GM19239 (cell line): ENCODE data around the gene S100P.
"Not testable (repeated sequence)": the region's sequence is repeated elsewhere in the genome, so short reads cannot be mapped to it uniquely, and the experiment has no call there.

Source experiments
- DNase-seq: peaks from one replicate; pipeline ENCODE4 v3.0.0; 2011; ENCODE audit warnings: low spot score; ENCODE audit not compliant: insufficient read length
- FAIRE-seq: peaks from 2 replicates; lab custom pipeline; 2011; peaks lifted over from hg19 to GRCh38; lab: Jason Lieb, UNC

Gene S100P

DNA sequence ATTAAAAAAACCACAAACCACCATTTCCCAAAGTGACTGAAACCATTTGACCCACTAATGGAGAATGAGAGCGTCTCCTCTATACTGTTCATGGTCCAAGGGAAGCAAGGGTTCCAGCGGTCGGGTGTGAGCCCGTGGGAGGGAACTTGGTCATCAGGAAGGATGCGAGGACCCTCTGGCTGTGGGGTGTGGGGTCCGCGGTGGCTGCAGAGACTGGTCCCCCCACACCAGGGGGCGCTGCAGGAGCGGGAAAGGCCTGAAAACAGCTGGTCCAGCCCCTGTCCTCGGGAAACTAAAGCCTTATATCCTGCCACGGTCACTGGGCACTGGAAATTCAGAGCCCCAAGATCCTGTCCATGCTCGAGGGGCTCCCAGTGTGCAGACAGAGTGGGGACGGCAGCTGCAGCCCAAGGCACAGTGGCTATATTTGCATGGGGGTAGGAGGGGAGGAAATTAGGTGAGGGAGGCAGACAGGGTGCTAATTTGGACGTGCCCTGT lies 26.6 kb downstream of the S100P start:
- peak; percentile 88 for DNase-seq
- peak; percentile 47 for FAIRE-seq

DNA sequence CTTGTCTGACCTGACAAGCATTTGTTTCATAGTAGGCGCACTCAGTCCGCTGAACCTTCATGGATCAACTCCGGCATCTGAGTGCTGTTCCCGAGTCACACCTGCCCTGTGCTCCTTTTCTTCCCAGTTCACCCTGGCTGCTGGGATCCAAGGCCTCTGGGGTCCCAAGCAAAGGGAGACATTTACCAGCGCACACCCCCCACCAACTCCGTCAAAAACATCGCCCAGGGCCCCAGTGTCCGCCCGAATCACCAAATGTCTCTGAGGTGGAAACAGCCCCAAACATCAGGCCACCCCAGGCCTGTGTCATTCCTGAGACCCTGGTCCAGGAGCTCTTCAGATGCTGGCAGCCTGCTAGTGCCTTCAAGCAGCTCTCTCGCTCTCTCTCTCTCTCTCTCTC lies 27.4 kb downstream of the S100P start:
- FAIRE-seq = no peak
- DNase-seq = no peak

DNA sequence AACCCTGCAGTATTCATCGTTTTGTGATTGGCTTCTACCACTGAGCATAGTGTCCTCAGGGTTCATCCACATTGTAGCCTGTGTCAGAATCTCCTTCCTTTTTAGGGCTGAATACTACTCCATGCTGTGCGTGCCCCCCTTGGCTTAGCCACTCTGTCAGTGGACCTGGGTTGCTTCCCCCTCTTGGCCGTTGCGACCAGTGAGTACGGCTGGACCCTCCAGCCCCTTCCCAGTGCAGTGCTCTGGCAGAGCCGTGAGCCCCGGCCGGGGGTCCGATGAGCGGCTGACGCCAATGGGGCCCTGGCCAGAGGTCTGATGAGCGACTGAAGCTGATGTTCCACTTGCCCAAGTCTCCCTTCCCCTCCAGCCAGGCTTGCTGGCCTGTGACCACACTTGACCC lies 29.2 kb downstream of the S100P start:
- FAIRE-seq = no peak
- DNase-seq = no peak

DNA sequence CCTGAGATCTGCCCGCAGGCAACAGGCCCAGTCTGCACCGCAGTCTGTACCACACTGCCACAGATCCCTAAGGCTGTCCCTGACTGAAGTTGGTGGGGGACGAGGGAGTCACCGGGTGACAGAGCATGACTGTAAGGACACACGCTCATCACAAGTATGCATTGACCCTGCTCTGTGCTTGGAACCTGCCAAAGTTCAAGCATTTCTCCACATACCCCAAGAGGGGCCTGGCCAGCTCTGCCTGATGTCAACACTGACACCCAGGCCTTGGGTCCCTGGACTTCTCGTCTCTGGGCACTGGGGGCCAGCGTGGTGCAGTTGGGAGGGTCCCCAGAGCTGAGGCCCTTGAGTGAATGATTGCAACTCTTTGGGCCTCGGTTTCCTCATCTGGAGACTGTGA lies 30.2 kb downstream of the S100P start:
- DNase-seq = no peak
- FAIRE-seq = no peak

DNA sequence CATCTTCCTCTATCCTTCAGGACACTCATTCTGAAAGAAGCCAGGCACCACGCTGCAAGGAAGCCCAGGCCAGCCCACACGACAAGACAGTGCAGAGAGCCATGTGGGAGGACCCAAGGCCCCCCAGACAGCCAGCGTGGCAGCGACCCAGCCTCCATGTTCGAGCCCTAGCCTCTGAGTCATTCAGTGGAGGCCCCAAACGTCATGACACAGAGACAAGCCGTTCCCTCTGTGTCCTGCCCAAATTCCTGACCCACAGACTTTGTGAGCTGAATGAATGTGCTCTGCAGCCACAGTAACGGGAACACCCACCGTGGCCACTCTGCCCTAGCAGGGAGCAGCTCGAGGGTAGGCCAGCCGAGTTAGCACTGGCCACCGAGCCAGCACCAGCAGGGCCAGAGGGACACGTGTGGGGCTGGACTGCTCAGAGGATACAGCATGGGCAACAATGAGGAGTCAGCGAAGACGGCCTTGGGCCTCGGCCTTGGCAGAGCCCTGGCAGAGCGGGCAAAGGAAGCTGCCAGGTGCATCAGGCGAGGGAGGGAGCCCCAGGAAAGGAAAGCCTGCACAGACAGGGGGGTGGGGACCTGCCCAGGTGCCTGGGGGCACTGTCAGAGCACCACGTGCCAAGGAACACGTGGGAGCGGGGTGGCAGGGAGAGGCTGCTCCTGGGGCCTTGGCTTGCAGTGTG lies 30.9 kb downstream of the S100P start:
- FAIRE-seq (no peak), DNase-seq (no peak)

DNA sequence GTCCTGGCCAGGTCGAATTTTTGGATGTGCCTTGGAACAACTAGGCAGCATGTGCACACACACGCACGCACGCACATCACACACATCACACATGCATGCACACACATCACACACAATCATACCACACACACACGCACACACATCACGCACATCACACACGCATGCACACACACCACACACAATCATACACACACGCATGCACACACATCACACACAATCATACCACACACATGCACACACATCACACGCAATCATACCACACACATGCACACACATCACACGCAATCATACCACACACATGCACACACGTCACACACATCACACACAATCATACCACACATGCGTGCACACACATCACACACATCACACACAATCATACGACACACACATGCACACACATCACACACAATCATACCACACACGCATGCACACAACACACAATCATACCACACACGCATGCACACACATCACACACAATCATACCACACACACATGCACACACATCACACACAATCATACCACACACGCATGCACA lies 31.8 kb downstream of the S100P start:
- not testable (repeated sequence) for DNase-seq, FAIRE-seq

DNA sequence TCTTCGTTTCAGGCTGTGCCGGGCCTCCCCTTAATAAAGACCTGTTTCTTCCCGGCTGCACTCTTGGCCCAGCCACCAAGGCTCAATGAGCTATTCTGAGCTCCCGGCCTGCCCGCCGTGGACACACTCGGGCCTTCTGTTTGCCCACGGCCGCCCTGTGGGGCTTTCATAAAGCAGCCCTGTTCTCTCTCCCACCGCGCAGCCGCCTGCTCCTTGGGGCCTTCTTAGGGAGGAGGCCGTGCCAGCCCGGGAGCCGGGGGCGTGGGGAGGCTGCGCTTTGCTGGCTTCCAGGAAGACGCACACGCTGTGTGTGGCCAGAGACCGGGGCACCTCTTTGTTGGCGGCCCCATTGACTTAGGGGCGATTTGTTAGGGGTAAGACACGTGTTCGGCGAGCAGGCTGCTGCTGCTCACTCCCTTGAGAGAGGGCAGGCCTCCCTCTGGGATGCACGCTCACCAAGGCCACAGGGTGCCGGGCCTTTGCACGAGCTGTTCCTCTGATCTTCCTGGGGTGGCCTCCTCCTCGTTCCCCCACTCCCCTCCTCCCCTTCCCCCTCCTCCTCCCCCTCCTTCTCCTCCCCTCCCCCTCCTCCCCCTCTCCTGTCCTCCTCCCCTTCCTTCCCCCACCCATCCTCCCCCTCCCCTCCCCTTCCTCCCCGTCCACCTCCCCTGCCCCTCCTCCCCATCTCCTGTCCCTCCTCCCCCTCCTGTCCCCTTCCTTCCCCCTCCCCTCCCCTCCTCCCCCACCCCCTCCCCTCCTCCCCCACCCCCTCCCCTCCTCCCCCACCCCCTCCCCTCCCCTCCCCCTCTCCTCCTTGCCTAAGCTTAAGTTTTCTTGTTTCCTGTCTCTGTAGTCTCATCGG lies 33.6 kb downstream of the S100P start:
- FAIRE-seq (no peak), DNase-seq (no peak)

DNA sequence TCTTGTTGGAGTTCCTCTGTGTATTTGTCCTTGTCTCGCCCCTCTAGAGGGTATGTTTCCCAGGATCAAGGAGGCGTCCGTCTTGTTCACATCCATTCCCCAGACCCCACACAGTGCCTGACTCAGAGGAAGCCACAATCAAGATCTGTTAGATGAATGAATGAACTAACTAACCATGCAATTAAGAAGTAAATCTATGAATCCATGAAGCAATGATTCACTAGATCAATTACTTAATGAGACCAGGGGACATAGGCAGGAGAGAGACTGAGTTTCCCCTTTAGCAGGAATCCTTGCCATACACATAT lies 34.2 kb downstream of the S100P start:
- DNase-seq (no peak), FAIRE-seq (no peak)

DNA sequence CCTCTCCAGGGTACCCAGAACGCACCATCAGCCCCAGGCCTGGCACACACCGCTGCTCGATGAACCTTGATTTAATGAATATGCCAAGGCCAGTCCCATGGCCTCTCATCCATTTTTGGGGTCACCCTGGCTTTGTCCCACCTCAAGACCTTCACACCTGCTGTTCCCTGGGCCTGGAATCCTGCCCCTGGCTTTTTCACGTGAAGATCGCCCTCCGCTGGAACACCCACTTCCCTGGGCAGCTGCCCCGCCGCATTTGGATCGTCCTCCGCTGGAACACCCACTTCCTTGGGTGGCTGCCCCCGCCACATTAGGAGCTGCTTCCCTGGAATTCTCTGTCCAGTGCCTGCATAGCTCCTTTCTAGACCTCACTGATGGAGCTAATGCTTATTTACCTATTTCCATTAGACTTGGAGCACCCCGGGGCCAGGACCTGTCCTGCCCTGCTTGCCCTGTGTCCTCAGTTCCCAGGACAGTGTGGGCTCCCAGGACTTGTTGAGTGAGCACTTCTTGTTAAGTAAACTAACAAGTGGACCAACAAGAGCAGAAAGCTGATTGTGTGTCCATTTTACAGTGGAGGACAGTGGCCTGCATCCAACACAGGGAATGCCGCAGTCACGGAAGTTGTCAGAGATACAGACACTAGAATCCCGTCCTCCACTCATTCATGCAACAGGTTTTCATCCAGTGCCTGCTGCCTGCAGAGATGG lies 34.8 kb downstream of the S100P start:
- DNase-seq (no peak), FAIRE-seq (no peak)

DNA sequence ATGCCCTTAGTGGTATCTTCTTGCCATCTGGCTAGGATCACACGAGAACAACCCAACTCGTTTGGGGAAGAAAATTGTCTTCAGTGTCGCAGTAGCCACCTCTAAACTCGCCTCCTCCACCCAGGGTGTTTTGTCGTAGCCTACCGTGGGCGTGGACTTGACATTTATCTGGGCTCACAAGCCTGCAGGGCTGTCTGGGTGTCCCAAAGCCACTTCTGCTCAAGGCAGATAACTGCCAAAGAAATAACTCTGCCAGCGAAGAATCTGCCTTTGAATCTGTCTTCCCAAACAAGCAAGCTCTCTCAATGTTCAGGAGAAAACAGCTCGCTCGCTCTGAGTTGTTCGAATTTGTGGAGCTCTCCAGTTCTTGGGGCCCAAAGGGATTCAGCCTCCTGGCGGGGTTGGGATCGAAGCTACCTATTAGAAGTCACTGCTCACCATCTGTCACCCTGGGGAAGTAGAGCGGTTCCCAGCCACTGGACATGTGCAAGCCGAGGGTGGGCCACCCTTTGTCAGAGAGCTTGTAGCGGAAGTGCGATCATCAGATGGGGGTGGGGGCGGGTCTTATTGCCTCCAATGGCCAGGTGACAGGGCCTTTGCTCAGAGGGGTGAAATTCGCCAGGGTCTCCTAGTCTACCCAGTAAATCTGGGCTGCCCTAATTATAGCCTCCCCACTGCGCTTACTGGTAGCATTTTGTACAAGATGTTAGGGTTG lies 37.1 kb downstream of the S100P start:
- no peak for FAIRE-seq
- no peak for DNase-seq

DNA sequence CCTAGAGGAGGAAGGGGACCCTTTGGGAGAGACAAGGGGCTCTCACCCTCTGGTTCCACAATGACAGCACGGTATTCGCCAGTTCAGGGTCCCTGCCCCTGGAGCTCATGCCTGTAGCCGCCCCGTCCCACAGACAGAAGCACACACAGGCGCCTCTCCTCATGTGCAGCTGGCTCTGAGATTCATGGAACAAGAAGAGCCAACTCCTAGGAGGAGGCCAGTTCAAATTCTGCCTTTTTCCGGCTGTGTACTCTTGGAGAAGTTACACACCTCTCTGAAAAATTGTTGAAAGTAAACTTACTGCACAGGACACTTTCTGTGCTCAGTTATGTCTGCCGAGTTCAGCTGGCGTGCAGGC lies 37.6 kb downstream of the S100P start:
- no peak for DNase-seq
- FAIRE-seq = no peak

DNA sequence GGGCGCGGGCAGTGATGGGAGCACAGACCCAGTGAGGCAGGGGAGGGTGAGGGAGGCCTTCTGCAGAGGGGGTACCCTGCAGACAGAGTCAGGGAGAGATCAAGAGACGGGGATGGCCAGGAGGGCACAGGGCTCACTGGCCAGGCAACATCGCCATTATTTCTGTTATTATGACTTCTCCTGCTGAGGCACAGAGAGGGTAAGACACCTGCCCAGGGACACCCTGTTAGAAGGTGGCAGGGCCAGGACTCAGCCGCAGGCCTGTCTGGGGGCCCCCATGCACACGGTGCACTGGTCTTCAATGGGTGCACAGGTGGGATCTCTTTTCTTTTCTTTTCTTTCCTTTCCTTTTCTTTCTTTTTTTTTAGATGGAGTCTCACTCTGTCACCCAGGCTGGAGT lies 38.1 kb downstream of the S100P start:
- no peak for FAIRE-seq

DNA sequence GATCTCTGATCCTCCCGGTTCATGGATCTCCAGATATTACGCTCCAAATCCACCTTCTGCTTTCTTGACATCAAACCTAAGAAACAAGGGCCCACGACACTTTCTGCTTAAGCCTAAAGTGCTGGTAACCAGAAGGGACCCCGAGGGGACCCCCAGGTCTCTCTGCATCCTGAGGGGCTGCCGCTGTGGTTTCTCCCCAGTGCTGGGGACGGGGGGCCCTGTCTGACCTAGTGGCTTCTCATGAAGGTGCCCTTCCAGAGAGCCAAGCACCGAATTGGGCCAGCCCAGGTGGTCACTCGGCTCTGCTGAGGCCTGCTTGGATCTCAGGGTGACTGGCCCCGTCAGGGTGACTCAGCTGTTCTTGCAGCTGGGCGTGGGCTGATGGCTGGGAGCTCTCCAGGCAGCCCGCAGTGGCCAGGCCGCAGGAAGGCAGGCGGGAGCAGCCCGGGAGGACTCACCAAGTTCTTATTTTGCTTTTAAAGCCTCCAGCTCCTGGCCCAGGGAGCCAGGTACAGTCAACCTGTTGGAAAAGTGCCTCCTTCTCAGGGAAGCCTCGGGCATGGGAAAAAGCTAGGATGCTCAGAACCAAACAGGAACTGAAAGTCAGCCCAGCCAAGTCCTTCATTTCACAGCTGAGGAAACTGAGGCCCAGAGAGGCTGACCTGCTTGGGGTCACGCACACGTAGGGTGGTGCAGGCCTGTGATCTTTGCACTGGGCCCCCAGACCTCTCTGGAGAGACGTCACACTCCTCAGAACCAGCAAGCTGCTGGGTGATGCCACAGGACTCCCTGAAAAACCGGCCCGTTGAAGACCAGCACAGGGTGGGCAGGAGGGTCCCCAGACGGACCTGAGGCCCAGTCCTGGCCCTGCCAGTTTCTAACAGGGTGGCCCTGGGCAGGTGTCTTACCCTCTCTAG lies 39.0 kb downstream of the S100P start:
- DNase-seq = no peak
- no peak for FAIRE-seq

More for the DNA sequence above, 38.1 kb downstream of the S100P start:
- DNase-seq = no peak

DNA sequence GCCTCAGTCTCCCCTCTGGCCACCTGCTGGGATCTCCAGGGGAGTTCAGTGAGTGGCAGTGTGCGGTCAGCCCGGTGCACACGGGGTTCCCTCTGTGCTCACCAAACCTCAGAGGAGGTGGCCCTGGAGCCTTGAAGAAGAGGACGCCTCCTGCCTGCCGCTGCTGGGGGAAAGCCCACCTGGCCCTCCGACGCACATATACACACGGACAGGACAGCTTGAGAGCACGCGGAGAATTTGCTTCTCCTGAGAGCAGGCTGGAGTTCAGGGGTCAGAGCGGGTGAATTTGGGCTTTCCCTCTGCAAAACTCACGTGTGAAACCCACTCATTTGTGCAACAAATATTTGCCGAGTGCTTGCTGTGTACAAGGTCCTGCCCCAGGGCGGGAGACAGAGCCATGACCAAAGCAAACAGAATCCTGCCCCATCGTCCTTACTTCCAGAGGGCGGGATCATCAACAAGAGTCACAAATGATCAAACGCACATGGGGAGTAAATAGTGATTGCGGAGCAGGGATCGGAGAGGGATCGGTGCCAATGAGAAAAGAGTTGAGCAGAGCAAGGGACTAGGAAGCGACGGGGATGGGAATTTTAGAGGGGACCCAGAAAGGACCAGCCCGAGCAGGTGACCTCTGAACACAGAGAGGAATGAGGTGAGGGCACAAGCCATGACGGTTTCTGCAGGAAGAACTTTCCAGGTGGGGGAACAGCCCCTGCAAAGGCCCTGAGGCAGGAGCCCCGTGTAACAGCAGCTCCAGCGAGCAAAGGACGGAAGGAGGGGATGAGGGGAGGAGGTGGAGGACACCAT lies 39.9 kb downstream of the S100P start:
- no peak for DNase-seq
- FAIRE-seq = no peak

DNA sequence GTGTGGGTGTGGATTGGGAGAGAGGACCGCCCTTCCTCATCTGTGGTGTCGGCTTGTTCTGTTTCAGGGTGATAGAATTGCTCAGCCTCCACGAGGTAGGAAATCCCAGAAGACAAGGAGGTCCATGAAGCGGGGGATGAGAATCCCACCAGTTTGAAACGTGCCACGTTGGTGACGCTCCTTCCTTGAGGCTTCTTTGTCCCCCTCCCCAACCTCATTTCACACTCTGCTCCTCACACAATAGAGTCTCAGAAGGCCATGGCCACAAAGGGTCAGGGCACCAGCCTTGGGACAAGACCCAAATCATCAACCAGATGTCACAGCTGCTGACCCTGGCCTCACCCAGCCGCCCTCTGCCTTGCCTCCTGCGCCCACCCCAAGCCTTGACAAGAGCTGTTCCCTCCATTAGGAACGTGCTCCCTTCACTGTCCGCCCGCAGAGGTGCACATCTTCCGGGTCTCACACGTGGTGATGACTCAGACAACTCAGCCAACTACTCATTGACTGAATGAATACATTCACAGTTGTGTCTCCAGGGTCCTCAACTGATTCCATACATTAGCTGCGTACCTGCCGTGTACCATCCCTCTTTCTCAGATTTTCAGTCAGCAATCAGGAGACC lies 40.6 kb downstream of the S100P start:
- DNase-seq = no peak
- FAIRE-seq = no peak

DNA sequence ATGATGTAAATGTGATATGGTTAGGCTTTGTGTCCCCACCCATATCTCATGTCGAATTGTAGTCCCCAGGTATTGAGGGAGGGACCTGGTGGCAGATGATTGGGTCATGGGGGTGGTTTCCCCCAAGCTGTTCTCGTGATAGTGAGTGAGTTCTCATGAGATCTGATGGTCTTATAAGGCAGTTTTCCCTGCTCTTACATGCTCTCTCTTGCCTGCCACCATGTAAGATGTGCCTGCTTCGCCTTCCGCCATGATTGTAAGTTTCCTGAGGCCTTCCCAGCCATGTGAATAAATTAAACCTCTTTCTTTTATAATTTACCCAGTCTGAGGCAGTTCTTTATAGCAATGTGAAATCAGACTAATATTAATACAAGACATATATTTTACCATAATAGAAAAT lies 46.2 kb downstream of the S100P start:
- no peak for FAIRE-seq

DNA sequence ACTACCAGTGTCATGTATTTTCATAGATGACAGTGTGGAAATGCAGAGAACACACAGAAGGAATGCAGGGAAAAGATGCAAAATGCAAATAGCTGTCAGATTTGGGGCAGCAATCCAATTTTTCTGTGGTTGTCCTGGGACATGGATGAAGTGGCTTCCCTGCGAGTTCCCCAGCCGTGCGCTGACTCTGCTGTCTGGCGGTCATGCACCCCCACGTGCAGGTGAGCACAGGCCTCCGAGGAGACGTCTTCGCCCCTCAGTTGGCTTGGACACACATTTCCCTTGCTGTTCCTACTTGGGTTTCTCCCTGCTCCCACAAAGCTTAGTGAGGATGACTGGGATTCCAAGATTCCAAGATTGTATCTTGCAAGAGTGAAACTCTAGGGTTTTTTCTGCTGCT lies 46.7 kb downstream of the S100P start:
- FAIRE-seq = no peak

More for the DNA sequence above, 46.2 kb downstream of the S100P start:
- DNase-seq = no peak

DNA sequence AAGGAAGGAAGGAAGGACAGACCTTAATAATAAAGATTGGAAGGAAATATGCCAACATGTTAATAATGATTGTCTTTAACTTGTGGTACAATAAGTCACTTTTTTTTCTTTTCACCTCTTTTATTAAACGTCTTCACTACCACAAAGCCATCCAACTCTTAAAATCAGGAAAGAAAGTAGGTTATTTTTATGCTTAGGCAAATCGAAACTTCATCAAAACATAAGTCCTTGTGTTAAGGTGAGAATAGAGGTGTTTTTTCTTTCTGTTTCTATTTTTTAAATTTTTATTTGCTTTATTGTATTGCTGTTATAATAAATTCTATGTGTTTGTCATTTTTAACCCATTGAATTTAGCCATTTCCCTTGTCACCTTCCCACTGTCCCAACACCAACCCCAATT lies 48.8 kb downstream of the S100P start:
- FAIRE-seq (peak; percentile 79), DNase-seq (no peak)

More for the DNA sequence above, 46.7 kb downstream of the S100P start:
- DNase-seq = no peak
